Neural cell (in vitro differentiated cells): ENCODE results near the gene PSMG1.

Experiments used
- EP300 ChIP-seq: fragments of 450-650 bp; conservative IDR thresholded peaks from 2 replicates; pipeline ENCODE4 v1.6.1; 2014; ENCODE audit warnings: antibody characterized with exemption, mild to moderate bottlenecking, moderate library complexity; ENCODE audit not compliant: poor library complexity, severe bottlenecking
- EZH2 ChIP-seq: fragments of 200-600, 300-800 bp; shearing (Covaris generic), sonication (generic); IDR thresholded peaks from 2 replicates; pipeline ENCODE4 v1.6.1; 2014; ENCODE audit warnings: antibody characterized with exemption, low read length, borderline replicate concordance, mild to moderate bottlenecking; ENCODE audit not compliant: insufficient read depth, poor library complexity, severe bottlenecking
- POLR2AphosphoS5 ChIP-seq: IDR thresholded peaks from 2 replicates; pipeline ENCODE4 v1.6.1; 2012
- RAD21 ChIP-seq: fragments of 450-650 bp; conservative IDR thresholded peaks from 2 replicates; pipeline ENCODE4 v1.6.1; 2014; ENCODE audit warnings: antibody characterized with exemption, mild to moderate bottlenecking, moderate library complexity
- TF ChIP-seq, protein P1 (sequence below): IDR thresholded peaks from 2 replicates; pipeline ENCODE4 v1.6.1; 2012; ENCODE audit warnings: borderline replicate concordance
- TF ChIP-seq, protein P2 (sequence below): fragments of 450-650 bp; IDR thresholded peaks from 2 replicates; pipeline ENCODE4 v1.5.1; 2014; ENCODE audit warnings: antibody characterized with exemption, mild to moderate bottlenecking, moderate library complexity; ENCODE audit not compliant: poor library complexity, severe bottlenecking

DNA sequence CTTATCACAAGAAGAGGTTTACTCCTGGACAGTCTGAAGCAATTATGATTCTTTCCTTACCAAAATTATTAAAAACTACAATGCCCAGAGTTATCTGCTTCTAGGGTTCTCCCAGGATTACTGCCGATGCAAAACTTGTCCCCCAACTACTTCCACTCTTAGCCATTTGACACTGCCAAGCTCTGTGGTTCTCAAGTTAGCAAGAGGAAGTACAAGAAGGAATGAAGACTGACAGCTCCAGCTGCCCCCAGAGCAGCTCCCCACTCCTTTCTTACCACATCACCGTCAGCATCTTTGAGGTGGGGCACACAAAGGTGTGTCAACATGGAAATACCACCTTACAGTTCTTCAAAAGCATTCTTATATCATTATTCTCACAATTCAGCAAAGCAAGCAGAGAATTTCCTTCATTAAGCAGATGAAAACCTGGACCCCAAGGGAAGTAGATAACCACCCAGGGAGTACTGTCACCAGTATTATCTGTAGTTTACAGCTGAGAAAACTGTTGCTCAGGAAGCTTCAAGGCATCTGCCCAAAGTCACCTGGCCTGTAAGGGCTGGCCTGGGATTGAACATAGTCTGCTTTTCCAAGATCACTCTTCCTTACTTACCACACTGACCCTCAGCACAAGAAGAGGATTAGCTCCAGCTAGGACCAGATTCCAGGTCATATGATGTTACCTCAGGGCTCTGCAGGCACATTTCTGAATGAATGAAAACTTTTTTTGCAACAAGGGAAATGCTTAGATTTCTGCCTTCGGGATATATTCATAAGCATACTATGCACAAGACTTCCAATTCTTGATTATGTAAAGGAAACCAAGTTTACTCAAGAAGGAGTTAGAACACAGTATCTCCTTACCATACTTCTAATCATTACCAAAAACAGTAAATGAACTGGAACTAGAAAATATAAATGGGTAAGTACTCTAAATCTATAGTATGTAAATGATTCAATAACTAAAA, 9.3 kb downstream of the PSMG1 start:
- TF ChIP-seq, protein P1, sequence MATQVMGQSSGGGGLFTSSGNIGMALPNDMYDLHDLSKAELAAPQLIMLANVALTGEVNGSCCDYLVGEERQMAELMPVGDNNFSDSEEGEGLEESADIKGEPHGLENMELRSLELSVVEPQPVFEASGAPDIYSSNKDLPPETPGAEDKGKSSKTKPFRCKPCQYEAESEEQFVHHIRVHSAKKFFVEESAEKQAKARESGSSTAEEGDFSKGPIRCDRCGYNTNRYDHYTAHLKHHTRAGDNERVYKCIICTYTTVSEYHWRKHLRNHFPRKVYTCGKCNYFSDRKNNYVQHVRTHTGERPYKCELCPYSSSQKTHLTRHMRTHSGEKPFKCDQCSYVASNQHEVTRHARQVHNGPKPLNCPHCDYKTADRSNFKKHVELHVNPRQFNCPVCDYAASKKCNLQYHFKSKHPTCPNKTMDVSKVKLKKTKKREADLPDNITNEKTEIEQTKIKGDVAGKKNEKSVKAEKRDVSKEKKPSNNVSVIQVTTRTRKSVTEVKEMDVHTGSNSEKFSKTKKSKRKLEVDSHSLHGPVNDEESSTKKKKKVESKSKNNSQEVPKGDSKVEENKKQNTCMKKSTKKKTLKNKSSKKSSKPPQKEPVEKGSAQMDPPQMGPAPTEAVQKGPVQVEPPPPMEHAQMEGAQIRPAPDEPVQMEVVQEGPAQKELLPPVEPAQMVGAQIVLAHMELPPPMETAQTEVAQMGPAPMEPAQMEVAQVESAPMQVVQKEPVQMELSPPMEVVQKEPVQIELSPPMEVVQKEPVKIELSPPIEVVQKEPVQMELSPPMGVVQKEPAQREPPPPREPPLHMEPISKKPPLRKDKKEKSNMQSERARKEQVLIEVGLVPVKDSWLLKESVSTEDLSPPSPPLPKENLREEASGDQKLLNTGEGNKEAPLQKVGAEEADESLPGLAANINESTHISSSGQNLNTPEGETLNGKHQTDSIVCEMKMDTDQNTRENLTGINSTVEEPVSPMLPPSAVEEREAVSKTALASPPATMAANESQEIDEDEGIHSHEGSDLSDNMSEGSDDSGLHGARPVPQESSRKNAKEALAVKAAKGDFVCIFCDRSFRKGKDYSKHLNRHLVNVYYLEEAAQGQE, result no peak
- TF ChIP-seq EZH2, result no peak
- TF ChIP-seq POLR2AphosphoS5, result no peak
- TF ChIP-seq, protein P2, sequence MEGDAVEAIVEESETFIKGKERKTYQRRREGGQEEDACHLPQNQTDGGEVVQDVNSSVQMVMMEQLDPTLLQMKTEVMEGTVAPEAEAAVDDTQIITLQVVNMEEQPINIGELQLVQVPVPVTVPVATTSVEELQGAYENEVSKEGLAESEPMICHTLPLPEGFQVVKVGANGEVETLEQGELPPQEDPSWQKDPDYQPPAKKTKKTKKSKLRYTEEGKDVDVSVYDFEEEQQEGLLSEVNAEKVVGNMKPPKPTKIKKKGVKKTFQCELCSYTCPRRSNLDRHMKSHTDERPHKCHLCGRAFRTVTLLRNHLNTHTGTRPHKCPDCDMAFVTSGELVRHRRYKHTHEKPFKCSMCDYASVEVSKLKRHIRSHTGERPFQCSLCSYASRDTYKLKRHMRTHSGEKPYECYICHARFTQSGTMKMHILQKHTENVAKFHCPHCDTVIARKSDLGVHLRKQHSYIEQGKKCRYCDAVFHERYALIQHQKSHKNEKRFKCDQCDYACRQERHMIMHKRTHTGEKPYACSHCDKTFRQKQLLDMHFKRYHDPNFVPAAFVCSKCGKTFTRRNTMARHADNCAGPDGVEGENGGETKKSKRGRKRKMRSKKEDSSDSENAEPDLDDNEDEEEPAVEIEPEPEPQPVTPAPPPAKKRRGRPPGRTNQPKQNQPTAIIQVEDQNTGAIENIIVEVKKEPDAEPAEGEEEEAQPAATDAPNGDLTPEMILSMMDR, result no peak
- TF ChIP-seq EP300, result no peak
- TF ChIP-seq RAD21, result no peak
